ENCODE data around the gene VDR. TPM values are rescaled to one million over a fixed set of nuclear protein-coding genes. Genes with fewer than 3 reads are reported as not detected.

VDR gene
- total and polyA plus RNA-seq, 8 donors: 1.1 to 32.1 (median 2.2) TPM

DNA sequence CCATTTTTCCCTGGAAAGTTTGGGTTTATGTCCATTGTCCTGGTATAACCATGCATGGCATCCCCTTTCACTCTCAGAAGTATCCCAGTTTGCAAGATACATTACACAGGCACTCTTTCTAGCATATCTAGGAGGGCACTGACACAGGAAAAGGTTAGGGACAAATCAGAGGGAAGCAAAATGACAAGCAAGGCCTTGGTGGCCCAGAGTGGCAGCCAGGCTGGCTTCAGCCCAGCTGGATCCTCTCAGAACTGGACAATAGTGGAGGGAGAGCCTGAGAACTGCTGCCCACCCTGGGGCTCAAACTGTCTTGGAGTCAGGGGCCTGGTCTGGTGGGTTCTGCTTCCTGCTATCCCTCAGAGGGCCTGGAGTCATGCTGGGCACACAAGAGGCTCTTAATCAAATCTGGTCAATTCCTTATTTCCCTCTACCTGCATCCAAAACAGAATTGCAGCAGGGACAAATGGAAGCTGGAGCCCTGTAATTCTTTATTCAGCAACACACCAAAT is 2.6 kb downstream of the VDR start:
- TF ChIP-seq, protein P1, sequence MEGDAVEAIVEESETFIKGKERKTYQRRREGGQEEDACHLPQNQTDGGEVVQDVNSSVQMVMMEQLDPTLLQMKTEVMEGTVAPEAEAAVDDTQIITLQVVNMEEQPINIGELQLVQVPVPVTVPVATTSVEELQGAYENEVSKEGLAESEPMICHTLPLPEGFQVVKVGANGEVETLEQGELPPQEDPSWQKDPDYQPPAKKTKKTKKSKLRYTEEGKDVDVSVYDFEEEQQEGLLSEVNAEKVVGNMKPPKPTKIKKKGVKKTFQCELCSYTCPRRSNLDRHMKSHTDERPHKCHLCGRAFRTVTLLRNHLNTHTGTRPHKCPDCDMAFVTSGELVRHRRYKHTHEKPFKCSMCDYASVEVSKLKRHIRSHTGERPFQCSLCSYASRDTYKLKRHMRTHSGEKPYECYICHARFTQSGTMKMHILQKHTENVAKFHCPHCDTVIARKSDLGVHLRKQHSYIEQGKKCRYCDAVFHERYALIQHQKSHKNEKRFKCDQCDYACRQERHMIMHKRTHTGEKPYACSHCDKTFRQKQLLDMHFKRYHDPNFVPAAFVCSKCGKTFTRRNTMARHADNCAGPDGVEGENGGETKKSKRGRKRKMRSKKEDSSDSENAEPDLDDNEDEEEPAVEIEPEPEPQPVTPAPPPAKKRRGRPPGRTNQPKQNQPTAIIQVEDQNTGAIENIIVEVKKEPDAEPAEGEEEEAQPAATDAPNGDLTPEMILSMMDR (IDR thresholded peaks at IDR 0.05): no peak
- H3K27ac ChIP-seq: peak overlapping the region in 1 of 2 donors; percentile 75
- ATAC-seq (no peak), DNase-seq (no peak)
- no peaks in the 10 kb centered on the region for H3K9me3 ChIP-seq
- peaks cover 38 to 64% of the 10 kb centered on the region in 2 donors for H3K4me1 ChIP-seq
- peak overlapping the region in 1 of 2 donors; percentile 72 for H3K4me3 ChIP-seq
- intact Hi-C loops (cut with DNase I): loop anchor here in 1 of 2 donors (10.0 kb wide), 1 partner anchor 53 kb away; no protein-coding TSS in a partner anchor
- H3K36me3 ChIP-seq: peaks cover 0 to 20% of the 10 kb centered on the region in 2 donors
- H3K27me3 ChIP-seq: peaks cover 0 to 41% of the 10 kb centered on the region in 2 donors

DNA sequence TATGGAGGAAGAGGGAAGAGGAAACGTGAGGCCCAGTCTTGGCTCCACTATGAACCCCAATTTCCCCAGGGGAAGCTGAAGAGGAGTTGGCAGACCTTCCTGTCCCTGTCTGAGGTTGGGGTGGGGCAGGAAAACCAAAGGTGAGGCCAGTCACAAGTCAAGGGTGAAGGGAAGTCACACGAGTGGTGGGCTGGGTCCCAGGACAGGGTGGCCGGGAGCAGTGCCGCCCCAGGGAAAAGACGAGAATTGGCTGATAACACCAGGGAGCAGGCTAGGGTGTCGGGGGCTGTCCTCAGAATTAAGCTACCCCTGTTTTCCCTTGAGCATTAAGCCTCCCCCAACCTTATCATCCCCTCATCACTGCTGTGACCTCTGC is 3.1 kb downstream of the VDR start:
- H3K36me3 ChIP-seq: peaks cover 0 to 20% of the 10 kb centered on the region in 2 donors
- DNase-seq: no peak
- peak overlapping the region in 1 of 2 donors; percentile 75 for H3K27ac ChIP-seq
- peaks cover 41 to 69% of the 10 kb centered on the region in 2 donors for H3K4me1 ChIP-seq
- TF ChIP-seq, protein P1 (IDR thresholded peaks at IDR 0.05): no peak
- intact Hi-C loops (cut with DNase I): loop anchor here in 1 of 2 donors (10.0 kb wide), 1 partner anchor 53 kb away; no protein-coding TSS in a partner anchor
- H3K27me3 ChIP-seq: peaks cover 0 to 36% of the 10 kb centered on the region in 2 donors
- no peak for ATAC-seq
- no peak overlapping the region for H3K4me3 ChIP-seq
- H3K9me3 ChIP-seq: no peaks in the 10 kb centered on the region

DNA sequence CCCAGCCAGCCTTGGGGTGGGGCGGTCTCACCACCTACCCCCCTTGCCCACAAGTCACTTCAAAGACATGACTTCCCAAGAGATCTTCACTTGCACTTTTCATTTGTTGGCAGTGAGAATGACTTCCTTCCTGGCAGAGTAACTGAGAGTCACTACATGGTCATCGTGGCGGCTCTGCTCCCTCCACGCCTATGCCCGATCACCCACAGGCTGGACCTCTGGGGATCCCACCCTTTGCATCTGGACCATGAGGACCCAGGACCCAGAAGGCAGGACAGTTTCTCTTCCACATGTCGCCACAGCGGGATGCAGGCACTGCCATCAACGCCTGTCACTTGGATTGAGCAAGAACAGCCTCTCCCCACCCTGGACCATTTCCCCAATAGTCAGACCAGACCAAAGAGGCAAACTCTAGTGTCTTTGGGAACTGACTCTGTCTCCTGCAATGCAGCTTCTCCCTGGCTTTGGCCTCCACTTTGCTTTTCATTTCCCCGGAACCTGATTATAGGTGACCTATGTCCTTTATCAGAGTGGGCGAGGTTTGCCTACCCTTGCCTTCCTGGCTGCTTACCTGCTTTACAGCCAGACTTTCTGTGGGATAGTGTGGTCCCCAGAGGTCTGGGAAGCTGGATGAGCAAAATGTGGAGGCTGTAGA is 3.6 kb downstream of the VDR start:
- peak in 1 of 4 donors; percentile 75 for DNase-seq
- peaks cover 0 to 20% of the 10 kb centered on the region in 2 donors for H3K36me3 ChIP-seq
- no peak overlapping the region for H3K4me3 ChIP-seq
- no peak for ATAC-seq
- no peaks in the 10 kb centered on the region for H3K9me3 ChIP-seq
- H3K27me3 ChIP-seq: peaks cover 0 to 31% of the 10 kb centered on the region in 2 donors
- H3K4me1 ChIP-seq: peaks cover 43 to 74% of the 10 kb centered on the region in 2 donors
- intact Hi-C loops (cut with DNase I): loop anchor here in 1 of 2 donors (10.0 kb wide), 1 partner anchor 54 kb away; no protein-coding TSS in a partner anchor
- TF ChIP-seq, protein P1 (IDR thresholded peaks at IDR 0.05): no peak
- peak overlapping the region in 1 of 2 donors; percentile 75 for H3K27ac ChIP-seq

GRCh38 chr12:47900131-47901062 is 4.4 kb downstream of the VDR start:
- ATAC-seq (peak; percentile 28), DNase-seq (peak in 3 of 4 donors; percentile 58 to 65 (median 63))
- Histone ChIP-seq H3K36me3 (peaks cover 0 to 24% of the 10 kb centered on the region in 2 donors), H3K27me3 (peaks cover 0 to 23% of the 10 kb centered on the region in 2 donors), H3K27ac (peak overlapping the region; percentile 13 to 75), H3K4me1 (peaks cover 43 to 69% of the 10 kb centered on the region in 2 donors), H3K4me3 (no peak overlapping the region), H3K9me3 (no peaks in the 10 kb centered on the region)
- TF ChIP-seq, protein P1 (IDR thresholded peaks at IDR 0.05): no peak
- intact Hi-C loops (cut with DNase I): loop anchor here in 1 of 2 donors (10.0 kb wide), 1 partner anchor 54 kb away; no protein-coding TSS in a partner anchor

Measured in left lung (tissue), 10 donors.